ENCODE data around the gene OR2AE1. TPM values are rescaled to one million over a fixed set of nuclear protein-coding genes. Genes with fewer than 3 reads are reported as not detected.
A peak's percentile ranks its signal among the peaks of the same experiment; 100 is the strongest.

Gene OR2AE1
- total and polyA plus RNA-seq, 9 of the 15 experiments (the other 6 are each of a cell fraction or from before 2014, with no cell fraction given), result 0.27 TPM; not detected in 8

- TF ChIP-seq, protein P1, sequence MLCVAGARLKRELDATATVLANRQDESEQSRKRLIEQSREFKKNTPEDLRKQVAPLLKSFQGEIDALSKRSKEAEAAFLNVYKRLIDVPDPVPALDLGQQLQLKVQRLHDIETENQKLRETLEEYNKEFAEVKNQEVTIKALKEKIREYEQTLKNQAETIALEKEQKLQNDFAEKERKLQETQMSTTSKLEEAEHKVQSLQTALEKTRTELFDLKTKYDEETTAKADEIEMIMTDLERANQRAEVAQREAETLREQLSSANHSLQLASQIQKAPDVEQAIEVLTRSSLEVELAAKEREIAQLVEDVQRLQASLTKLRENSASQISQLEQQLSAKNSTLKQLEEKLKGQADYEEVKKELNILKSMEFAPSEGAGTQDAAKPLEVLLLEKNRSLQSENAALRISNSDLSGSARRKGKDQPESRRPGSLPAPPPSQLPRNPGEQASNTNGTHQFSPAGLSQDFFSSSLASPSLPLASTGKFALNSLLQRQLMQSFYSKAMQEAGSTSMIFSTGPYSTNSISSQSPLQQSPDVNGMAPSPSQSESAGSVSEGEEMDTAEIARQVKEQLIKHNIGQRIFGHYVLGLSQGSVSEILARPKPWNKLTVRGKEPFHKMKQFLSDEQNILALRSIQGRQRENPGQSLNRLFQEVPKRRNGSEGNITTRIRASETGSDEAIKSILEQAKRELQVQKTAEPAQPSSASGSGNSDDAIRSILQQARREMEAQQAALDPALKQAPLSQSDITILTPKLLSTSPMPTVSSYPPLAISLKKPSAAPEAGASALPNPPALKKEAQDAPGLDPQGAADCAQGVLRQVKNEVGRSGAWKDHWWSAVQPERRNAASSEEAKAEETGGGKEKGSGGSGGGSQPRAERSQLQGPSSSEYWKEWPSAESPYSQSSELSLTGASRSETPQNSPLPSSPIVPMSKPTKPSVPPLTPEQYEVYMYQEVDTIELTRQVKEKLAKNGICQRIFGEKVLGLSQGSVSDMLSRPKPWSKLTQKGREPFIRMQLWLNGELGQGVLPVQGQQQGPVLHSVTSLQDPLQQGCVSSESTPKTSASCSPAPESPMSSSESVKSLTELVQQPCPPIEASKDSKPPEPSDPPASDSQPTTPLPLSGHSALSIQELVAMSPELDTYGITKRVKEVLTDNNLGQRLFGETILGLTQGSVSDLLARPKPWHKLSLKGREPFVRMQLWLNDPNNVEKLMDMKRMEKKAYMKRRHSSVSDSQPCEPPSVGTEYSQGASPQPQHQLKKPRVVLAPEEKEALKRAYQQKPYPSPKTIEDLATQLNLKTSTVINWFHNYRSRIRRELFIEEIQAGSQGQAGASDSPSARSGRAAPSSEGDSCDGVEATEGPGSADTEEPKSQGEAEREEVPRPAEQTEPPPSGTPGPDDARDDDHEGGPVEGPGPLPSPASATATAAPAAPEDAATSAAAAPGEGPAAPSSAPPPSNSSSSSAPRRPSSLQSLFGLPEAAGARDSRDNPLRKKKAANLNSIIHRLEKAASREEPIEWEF (CRISPR knock-in tag; IDR thresholded peaks at IDR 0.05), result no peak
- TF ChIP-seq PTTG1 (tag; IDR thresholded peaks at IDR 0.05; ENCODE audit: low read depth) (no peak), ATF3 (IDR thresholded peaks at IDR 0.05) (peak; percentile 97), ATF3 (CRISPR knock-in tag; conservative IDR thresholded peaks at IDR 0.05) (no peak; the same call in 1 of the 2 replicates), KHSRP (IDR thresholded peaks at IDR 0.05) (peak; percentile 52; the same call in 1 of the 2 replicates), KLF6 (CRISPR knock-in tag; IDR thresholded peaks at IDR 0.05; ENCODE audit: borderline replicate concordance) (no peak), MAFK (IDR thresholded peaks at IDR 0.05; ENCODE audit: low read length) (peak; percentile 27; the same call in 1 of the 2 replicates), ZNF24 (IDR thresholded peaks at IDR 0.05) (peak; percentile 84), ZNF589 (CRISPR knock-in tag; IDR thresholded peaks at IDR 0.05; ENCODE audit: low read depth) (peak; percentile 74), ZNF280B (CRISPR knock-in tag; IDR thresholded peaks at IDR 0.05) (no peak), ZNF79 (CRISPR knock-in tag; IDR thresholded peaks at IDR 0.05; ENCODE audit: low read depth) (no peak), THRAP3 (IDR thresholded peaks at IDR 0.05; ENCODE audit: borderline replicate concordance) (no peak), TARDBP (IDR thresholded peaks at IDR 0.05) (peak; percentile 51; the same call in 1 of the 2 replicates)
- TF ChIP-seq, protein P2, sequence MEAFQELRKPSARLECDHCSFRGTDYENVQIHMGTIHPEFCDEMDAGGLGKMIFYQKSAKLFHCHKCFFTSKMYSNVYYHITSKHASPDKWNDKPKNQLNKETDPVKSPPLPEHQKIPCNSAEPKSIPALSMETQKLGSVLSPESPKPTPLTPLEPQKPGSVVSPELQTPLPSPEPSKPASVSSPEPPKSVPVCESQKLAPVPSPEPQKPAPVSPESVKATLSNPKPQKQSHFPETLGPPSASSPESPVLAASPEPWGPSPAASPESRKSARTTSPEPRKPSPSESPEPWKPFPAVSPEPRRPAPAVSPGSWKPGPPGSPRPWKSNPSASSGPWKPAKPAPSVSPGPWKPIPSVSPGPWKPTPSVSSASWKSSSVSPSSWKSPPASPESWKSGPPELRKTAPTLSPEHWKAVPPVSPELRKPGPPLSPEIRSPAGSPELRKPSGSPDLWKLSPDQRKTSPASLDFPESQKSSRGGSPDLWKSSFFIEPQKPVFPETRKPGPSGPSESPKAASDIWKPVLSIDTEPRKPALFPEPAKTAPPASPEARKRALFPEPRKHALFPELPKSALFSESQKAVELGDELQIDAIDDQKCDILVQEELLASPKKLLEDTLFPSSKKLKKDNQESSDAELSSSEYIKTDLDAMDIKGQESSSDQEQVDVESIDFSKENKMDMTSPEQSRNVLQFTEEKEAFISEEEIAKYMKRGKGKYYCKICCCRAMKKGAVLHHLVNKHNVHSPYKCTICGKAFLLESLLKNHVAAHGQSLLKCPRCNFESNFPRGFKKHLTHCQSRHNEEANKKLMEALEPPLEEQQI (IDR thresholded peaks at IDR 0.05), result peak; percentile 82; the same call in 1 of the 2 replicates
- TF ChIP-seq, protein P3, sequence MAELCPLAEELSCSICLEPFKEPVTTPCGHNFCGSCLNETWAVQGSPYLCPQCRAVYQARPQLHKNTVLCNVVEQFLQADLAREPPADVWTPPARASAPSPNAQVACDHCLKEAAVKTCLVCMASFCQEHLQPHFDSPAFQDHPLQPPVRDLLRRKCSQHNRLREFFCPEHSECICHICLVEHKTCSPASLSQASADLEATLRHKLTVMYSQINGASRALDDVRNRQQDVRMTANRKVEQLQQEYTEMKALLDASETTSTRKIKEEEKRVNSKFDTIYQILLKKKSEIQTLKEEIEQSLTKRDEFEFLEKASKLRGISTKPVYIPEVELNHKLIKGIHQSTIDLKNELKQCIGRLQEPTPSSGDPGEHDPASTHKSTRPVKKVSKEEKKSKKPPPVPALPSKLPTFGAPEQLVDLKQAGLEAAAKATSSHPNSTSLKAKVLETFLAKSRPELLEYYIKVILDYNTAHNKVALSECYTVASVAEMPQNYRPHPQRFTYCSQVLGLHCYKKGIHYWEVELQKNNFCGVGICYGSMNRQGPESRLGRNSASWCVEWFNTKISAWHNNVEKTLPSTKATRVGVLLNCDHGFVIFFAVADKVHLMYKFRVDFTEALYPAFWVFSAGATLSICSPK (IDR thresholded peaks at IDR 0.05; ENCODE audit: borderline replicate concordance), result no peak
- TF ChIP-seq, protein P4, sequence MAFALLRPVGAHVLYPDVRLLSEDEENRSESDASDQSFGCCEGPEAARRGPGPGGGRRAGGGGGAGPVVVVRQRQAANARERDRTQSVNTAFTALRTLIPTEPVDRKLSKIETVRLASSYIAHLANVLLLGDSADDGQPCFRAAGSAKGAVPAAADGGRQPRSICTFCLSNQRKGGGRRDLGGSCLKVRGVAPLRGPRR (CRISPR knock-in tag; IDR thresholded peaks at IDR 0.05), result no peak
Observed at GRCh38 chr7:99833289-99833877, 43.5 kb downstream of the OR2AE1 start (continued).

Measured in K562 (cell line).